Stimulated activated CD4-positive, alpha-beta T cell treated with anti-CD3 and anti-CD28 coated beads, Interleukin-2, amount 100 ng/mL, for 48 hours (primary cell): Measurements from ENCODE around the gene C4orf54.

Source experiments
- DNase-seq, 2 donors: peaks; one replicate each; pipeline ENCODE4 v3.0.0-alpha.2; 2020

C4orf54 gene

DNA sequence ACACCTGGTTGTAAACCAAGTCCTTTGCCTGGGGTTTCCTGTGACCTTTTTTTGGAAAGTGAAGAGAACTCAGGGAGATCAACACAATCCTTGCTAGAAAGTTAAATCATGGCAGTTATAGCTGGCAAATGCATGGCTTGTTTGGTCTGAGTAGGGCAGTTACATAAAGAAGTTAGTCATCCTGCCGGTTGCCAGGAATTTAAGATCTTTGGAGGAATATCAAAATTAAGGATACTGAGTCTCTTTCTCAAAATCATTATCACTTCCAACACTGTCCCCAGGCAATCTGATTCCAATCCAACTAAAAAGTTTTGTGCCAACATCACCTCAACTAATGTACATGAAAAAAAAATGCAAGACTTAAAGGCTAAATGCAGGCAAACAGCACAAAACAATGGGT is 40.3 kb downstream of the C4orf54 start:
- DNase-seq, result no peak

- no peak for DNase-seq
These were observed 42.3 kb downstream of the C4orf54 start for GRCh38 chr4:99615170-99615820.

DNA sequence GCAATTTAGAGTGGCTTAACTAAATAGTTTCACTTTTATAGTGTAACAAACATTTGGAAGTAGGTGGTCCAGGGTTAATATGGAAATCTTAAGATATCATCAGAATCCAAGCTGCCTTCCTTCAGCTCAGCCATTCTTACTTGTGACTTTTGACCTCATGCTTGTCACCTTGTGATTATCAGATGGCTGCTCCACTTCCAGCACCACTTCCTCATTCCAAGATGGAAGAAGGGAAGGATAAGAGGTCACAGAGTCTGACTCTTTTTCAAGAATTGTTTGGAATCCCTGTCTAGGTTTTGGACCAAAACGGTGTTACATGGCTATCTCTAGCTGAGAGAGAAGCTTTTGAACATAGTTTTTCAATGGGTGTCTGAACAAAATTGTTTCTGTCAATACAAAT is 43.1 kb downstream of the C4orf54 start:
- no peak for DNase-seq

GRCh38 chr4:99612704-99613103 is 44.9 kb downstream of the C4orf54 start:
- DNase-seq, result no peak

DNA sequence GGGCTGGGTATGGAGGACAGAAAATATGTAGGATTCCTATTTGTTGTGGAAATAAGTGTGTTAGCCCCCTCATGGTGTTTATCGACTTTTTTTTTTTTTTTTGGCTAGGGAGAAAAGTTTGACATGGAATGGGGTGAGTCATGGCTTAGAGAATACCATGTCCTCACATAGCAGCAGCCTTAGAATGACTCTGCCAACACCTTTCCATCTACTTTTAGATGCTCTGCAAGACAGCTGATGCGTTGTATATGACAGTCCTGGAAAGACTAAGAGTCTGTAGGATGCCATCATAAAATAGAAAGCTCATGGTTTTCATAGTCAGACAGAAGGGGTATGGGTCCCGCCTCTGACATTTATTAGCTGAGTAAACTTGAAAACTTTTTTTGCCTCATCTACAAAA is 45.3 kb downstream of the C4orf54 start:
- DNase-seq, result no peak

DNA sequence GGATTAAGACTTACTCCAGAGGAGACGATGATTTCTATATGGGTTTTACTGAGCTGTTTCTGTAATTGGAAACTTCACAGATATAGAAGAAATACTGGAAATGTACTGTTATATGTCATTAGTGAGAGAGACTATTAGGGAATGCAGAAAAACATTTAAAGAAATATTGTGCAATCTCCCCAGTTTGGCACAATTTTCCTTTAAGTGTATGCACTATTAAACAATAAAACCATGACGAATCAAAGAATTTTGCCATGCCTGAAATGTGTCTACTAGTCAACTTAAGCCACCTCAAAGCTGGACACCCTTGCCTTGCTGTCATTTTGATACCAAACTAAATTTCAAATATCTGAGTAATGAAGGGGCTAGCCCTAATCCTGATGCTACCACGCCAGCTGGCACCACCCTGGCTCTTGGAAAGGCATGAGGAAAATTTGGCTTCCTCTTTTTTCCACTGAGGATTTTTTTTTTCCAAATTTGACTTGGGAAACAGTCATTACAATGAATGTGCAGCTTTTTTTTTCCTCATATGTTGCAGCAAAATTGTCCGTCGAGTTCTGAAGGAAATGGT is 46.9 kb downstream of the C4orf54 start:
- DNase-seq, result no peak

DNA sequence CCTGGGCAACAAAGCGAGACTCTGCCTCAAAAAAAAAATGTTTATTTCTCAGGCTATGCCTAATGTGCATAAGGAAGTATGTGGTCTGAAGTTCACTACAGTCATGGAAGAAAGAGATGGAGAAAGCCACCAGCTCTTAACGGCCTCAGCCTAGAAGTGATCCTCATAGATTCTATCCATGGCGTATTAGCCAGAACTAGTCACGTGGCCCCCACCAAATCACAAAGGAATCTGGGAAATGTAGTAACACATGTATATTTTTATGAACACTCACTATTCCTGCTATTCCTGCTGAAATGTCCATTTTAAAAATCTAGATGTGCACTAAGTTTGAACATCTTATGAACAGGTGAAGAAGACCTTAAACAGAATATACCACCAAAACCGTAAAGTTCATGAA is 49.2 kb downstream of the C4orf54 start:
- no peak for DNase-seq
